ENCODE data around the gene CEP43.
"Not testable (repeated sequence)": the region's sequence is repeated elsewhere in the genome, so short reads cannot be mapped to it uniquely, and the experiment has no call there.

Gene CEP43, protein sequence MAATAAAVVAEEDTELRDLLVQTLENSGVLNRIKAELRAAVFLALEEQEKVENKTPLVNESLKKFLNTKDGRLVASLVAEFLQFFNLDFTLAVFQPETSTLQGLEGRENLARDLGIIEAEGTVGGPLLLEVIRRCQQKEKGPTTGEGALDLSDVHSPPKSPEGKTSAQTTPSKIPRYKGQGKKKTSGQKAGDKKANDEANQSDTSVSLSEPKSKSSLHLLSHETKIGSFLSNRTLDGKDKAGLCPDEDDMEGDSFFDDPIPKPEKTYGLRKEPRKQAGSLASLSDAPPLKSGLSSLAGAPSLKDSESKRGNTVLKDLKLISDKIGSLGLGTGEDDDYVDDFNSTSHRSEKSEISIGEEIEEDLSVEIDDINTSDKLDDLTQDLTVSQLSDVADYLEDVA

DNA sequence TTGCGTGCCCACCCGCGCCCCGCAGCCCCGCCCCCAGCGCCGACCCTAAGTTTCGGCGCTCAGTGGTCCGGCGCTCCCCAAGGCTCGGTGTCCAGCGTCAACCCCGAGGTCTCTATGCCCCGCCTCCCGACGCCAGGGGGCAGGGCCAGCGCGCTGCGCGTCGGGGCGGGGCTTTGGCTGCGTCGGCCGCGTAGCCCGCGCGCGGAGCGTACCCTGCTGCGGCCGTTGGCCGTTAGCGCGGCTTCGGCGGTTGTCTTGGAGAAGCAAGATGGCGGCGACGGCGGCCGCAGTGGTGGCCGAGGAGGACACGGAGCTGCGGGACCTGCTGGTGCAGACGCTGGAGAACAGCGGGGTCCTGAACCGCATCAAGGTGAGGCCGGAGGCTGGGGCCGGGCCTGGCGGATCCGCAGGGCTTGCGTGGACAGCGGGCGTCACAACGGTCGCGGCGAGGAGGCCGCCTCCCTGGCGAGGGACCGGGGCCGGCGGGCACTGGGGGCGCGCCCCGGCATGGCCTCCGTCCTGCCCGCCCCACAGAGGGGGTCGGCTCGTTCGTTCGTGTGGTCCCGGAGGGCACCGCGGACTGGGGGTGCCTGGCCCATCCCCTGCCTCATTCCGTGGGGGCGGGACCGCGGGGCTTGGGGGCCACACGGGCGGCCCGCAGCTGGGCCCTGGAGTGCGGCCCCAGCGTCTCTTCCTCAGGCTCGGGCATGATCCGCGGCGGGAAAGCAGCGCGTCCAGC, at the start of gene CEP43:
Gene CEP43, plus strand, starts transcription at position 253 of the 739 bp plus-strand sequence. Its CDS starts 16 bp downstream, at position 269.
- DNase-seq = peak; percentile 69

DNA sequence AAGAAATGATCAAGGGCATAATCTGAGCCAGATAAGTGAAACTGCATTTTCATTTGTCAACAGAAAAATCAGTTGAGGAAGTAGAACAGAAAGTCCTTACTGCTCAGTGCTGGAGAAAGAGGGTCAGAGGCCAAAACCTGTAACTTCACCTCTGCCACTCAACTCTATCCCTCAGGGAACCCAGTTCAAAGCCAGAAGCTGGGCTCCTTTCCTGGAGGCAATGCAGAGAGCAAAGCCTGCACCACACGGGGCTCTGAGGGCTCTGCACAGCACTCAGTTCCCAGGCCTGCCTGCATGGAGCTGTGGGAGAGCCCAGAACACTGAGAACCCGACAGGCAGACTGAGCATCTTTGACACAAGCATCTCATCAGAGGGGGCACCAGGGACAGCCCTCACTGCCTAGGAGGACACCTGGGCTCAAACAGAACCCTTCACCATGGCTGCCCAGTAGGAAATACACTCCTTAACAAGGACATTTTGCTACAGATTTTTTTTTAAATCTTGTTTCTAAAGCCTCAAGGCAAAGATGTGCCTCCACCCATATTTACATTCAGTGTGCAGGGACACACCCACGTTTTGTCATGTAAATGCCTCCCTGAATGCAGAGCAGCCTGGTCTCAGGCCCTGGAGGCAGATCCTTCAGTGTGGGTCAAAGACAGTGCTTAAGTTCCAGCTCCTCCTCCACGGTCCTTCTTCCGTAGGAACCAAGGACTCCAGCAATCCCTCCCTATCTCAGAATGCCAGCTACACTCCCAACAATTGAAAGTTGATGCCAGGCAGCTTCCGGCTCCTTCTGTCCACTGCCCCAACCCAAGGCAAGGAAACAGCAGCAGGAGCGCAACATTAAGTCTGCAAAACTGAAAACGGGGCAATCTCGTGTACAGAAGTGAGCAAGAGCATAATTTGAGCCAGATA, 49.4 kb upstream of the CEP43 start:
- DNase-seq = no peak

DNA sequence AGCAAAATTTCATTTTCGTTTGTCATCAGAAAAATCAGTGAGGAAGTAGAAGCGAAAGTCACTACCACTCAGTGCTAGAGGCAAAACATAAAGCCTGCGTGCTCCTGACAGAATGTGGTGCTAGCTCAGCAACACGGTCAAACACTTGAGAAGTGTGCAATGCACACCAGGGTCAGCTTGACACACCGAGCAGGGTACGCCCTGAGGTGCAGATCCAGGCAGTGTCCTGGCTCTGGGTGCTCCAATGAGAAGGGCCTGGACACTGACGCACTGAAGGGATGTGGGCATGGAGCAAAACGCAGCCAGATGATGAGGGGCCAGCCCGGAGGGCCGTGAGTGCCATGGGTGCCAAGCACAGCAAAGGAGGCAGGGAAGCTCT, 48.8 kb upstream of the CEP43 start:
- no peak for DNase-seq

DNA sequence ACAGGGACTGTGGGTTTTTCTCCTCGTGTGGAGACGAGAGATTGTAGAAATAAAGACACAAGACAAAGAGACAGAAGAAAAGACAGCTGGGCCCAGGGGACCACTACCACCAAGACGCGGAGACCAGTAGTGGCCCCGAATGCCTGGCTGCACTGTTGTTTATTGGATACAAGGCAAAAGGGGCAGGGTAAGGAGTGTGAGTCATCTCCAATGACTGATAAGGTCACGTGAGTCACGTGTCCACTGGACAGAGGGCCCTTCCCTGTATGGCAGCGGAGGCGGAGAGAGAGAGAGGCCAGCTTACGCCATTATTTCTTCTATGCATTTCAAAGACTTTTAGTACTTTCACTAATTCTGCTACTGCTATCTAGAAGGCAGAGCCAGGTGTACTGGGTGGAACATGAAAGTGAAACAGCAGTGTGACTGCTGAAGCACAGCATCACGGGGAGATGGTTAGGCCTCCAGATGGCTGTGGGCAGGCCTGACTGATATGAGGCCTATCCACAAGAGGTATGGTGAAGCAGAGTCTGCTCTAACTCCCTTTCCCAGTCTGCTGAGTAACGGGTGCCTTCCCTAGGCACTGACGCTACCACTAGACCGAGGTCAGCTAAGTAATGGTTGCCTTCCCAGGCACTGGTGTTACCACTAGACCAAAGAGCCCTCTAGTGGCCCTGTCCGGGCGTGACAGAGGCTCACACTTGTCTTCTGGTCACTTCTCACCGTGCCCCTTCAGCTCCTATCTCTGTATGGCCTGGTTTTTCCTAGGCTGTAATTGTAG, 48.1 kb upstream of the CEP43 start:
- not testable (repeated sequence) for DNase-seq

DNA sequence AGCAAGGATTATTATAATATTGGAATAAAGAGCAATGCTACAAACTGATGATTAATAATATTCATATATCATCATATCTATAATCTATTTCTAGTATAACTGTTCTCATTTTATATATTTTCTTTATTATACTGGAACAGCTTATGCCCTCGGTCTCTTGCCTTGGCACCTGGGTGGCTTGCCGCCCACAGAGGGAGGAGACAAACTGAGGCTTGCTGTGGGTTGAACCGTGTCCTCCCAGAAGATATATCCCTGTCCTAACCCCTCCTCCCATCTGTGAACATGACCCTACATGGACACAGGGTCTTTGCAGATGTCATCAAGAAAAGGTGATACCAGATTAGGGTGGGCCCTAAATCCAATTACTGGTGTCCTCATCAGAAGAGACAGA, 47.5 kb upstream of the CEP43 start:
- no peak for DNase-seq

DNA sequence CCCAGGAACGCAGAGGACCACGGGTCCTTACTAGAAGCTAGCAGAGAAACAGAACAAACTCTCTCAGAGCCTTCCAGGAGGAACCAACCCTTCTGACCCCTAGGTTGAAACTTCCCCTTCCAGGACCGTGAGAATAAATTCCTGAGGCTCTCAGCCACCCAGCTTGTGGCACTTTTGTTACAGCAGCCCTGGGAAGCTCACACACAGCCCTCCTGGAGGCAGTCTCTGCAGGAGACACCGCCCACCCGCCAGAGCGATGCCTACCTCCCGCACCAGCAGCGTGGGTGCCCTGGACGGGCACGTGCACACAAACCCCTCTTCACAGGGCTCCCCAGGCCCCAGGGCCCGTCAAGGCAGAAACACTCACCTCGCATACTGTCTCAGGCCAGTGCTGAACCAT, 47.1 kb upstream of the CEP43 start:
- DNase-seq = no peak

DNA sequence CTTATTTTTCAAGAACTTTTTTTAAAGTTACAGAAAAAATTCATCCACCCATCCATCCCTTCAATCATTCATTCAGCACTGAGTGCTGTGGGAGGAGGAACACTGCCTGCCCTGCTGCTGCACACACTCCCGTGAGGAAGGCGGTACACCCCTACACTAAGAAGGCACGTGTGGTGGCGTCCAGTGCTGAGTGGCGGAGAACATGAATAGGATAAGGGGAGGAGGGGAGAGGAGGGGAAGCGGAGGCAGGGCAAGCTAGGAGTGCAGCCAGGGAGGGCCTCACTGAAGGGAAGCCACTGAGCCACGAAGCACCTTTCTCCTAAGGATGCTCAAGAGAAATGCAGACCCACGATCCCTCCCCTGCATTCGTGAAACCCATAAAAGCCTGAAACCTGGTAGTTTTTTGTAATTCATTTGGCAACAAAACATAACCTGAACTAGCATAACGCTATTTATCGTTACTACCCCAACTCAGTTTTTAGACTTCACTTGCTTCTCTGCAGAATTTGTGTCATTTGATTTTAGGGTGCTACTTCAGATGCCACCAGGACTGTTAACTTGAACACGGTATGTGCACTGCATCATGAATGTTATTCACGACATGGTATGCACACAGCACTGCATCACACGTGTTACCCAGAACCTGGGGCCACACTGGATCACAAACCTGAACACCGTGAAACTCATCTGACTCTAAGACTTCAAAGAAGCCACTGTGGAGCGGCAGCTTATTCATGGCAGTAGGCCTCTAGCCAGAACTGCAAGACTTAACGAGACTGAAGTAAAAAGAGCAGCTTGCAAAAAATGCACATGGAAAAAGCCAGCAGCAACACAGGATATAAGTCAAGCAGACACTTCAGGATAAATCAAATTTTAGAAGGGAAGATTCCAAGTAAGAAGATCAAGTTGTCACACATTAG, 46.4 kb upstream of the CEP43 start:
- no peak for DNase-seq

DNA sequence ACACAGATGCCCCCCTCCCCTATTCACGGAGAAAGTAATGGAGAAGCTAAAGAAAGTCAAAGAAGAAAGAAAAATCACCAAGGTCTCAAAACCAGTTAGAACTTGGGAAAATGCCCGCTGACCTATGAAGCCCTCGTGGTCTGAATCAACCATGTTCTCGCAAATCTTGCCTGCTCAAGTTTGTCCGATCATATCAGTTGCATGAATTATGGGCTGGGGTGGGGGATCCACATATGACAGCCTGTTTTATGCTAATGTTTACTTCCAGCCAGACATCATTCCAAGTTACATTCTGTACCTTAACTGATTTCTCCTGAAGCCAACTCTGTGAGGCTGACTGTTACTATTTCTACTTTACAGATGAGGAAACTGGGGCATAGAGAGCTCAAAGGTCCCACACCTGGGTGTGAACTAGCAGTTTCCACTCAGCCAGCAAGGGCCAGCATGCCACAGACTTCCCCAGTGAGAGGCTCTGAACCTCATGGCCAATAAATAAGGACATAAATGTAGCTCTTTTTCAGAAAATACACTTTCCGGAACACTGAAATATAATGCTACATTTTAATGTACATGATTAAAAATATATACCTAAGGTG, 45.0 kb upstream of the CEP43 start:
- DNase-seq = no peak

DNA sequence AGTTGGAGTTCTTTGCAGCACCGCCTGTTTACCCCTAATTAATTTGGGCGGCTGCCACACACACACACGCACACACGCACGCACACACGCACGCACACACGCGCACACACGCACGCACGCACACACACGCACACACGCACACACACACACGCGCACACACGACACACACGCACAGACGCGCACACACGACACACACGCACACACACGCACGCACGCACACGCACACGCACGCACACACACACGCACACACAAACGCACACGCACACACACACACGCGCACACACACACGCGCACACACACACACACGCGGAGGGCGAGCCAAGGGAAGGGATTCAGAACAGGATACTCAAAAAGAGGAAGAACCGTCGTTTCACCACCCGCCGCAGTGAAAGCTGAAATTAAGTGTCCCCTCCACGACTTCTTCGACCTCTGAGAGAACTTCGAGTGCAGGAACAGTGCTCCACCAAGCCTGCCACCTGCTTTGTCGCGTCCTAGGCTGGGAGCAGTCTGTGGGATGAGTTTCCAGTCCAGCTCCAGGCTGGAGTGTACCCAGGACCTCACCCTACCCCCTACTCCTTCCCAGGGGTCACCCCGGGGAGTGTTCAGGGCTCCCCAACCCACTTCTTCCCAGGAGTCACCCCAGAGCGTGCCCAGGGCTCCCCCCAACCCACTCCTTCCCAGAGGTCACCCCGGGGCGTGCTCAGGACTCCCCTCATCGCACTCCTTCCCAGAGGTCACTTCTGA, 43.9 kb upstream of the CEP43 start:
- no peak for DNase-seq

DNA sequence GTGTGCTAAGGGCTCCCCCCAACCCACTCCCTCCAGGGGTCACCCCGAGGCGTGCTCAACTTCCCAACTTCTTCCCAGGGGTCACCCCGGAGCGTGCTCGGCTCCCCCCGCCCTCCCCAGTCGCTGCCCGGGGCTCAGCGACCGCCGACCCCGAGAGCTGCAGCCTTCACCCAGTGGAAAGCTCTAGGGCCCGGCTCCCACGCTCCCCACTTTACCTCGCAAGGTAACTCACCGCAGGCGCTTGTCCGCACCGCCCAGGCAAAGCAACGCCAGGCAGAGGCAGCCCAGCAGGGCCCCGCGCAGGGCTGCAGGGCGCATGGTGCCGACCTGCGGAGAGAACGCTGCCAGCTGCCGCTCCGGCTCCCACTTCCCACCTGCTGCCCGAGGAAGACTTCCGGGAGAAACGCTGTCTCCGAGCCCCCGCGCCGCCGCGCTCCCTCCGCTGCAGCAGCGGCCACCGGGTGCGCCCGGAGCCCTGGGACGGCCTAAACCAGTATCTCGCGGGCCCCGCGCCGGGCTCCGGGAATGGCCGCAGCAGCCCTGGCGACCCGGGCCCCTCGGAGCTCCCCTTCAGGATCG, 43.2 kb upstream of the CEP43 start:
- no peak for DNase-seq

DNA sequence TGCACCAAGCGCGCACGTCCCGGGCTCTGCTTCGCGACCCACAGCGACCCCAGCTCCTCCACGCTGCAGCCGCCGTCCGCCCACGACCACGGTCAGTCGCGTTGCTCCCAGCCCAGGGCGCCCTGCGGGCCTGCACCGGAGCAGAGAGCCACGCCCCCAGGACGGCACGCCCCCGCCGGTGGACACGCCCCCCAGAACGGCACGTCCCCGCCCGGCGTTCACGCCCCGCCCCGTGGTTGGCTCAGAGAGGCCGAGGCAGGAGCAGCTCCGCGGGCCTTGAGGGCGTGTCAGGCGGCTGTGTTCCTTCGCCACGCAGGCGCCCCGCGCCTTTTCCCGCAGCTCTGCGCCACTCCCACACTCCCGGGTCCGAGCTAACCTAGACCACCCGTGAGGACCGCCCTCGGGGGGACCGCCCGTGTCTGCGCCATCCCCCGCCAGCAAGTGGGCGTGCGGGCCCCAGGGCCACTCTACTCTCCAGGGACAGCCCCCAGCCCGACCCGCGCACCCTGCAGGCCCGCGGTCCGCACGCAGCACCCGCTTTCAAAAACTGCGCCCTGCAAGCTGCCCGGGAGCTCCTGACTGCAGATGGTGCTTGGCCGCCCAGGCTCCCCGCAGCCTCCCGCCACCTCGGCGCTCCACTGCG, 42.6 kb upstream of the CEP43 start, which contains the start of gene RNASET2:
Gene RNASET2, minus strand, starts transcription at position 107 of the 643 bp plus-strand sequence. CDS start 368 bp downstream, outside the sequence.
- peak; percentile 35 for DNase-seq

DNA sequence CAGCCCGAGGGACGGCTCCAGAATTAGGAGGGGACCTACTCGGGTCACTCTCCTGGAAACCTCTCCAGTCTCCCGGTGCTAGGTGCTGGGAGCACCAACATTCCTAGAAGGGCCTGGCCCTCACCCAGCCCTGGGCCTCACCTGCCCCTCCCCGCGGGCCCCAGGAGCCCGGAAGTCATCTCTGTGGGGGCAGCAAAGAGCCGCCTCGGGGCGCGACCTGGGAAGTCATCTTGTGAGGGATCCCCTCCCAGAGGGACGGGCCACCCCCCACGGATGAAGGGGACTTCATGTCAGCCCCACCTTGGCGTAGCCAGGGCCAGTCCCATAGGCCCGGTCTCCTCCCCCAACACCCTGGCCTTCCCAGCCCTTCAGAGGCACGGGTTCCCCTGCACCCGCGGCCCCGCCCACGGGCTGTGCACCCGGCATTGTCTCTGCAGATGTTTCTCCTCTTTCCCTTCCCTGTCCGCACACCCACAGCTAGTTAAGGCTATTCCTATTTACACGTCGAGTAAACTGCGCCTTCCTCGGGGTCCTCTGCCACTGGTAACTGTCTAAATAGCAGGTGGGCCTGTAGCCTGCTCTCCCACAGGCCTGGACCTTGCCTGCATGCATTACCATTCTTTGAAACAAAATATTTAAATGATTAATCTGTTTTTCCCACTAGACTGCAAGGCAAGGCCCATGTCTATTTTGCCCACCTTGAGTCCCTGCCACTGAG, 42.0 kb upstream of the CEP43 start:
- no peak for DNase-seq

DNA sequence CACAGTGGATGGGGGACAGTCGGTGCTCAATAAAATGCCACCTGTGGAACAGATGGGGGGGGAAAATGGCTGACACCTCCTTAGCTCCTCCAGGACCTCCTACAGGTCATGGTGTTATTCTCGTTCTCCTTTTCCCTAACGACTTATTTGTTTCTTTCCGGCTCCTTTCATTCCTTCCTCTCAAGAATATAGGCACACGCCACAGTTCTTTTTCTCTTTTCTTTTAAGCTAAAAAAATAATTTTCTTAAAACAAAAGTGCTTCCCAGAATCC, 41.5 kb upstream of the CEP43 start:
- no peak for DNase-seq

DNA sequence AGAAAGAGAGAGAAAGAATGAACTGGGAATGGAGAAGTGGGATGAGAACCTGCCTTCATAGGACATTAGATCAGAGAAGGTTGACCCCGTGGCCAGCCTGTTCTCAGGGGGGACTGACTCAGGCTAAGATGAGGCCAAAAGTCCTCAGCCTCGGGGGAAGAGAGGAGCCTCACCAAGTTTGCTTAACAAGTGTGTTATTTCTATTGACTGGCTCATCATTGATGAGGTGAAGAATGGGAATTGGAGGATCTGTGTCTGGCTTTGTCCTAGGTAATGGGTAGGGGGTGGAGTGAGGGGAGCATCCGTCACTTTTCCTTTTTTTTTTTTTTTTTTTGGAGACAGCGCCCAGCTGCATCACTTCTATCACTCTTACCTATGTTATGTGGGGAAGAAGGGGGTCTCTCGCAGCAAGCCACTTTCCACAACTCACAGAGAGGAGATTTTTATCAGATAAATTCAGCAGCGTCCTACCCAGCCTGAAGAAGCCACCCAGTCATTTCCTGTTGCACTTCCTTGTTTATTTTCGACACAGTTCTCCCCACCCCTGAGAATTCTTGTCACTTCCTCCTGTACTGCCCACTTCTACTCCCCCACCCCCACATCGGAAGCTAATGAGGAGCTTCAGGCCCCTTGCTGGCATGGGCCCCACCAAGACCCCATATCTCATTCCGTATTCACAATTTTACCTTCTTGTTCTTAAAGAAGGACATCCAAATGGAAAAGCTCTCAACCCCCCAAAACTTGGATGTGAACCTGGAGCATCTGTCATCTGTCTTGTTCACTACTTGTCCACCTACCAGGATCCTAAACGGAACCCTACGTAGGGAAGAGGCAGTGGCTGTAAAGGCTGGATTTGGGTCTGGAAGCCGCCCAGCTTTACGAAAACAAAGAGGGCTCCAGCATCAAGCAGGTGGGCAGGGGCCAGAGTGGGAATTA, 40.0 kb upstream of the CEP43 start:
- no peak for DNase-seq

DNA sequence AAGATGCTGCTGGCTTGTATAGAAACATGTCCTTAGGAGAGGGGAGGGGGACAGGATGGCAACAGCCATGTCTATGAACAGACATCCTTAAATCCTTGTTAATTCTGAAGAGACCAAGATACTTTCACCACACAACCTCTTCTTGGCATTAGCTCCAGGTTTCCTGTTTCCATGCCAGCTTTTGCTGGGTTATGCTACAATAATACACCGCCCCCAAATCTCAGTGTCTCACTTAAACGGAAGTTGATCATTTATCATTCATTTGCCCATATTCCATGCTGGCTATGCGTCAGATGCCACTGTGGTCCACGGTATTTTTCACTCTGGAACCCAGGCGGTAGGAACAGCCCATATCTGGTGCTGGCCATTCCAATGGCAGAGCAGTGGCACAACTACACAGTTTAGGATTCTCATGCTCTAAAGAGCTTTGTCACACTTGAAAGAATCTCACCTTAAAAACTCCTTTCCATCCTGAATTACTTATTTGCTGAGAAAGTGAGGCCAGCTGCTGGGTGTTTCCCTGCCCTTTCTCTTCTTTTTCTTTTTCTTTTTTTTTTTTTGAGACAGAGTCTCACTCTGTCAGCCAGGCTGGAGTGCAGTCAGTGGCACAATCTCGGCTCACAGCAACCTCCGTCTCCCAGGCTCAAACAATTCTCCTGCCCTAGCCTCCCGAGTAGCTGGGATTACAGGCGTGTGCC, 39.1 kb upstream of the CEP43 start:
- no peak for DNase-seq

DNA sequence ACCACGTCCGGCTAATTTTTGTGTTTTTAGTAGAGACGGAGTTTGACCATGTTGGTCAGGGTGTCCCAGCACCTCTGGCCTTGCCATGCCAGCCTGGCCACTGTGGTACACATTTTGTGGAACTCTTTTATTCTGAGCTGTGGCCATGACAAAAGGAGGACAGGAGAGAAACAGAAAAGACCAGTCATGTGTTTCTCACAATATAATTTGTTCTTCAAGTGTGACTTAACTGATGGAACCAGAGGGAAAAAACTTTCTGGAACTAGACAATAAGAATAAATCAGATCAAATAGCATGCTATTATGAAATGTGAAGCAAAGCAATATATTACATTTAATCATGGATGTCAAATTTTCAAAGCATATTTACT, 38.6 kb upstream of the CEP43 start:
- no peak for DNase-seq

DNA sequence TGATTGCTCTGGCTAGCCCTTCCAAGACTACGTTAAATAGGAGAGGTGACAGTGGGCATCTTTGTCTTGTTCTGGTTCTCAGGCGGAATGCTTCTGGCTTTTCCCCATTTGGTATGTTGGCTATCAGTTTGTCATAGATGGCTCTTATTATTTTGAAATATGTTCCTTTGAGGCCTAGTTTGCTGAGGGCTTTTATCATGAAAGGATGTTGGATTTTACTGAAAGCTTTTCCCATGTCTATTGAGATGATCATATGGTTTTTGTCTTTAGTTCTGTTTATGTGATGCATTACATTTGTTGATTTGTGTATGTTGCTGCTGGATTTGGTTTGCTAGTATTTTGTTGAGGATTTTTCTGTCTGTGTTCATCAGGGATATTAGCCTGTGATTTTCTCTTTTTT, 32.9 kb upstream of the CEP43 start:
- no peak for DNase-seq
